ENCODE results near the gene CPLANE1.

Gene CPLANE1

DNA sequence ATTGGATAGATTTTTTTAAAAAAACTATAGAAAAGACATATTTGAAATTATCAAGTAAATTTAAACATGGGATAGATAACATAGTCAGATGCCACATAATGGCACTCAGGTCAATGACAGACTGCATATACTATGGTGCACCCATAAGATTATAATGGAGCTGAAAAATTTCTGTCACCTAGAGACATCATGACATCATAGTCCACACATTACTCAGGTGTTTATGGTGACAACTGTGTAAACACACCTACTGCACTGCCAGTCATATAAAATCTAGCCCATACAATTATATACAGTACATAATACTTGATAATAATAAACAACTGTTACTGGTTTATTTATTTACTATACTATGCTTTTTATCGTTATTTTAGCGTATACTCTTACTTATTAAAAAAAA, 58.6 kb downstream of the CPLANE1 start:
- DNase-seq (ENCODE audit: low spot score), result no peak
- in situ Hi-C loops (cut with MboI; ENCODE audit: low pct_unique_long_range_greater_than_20kb, low sequenced_read_pairs, unreplicated experiment), result no loop called here
- TF ChIP-seq, protein P1, sequence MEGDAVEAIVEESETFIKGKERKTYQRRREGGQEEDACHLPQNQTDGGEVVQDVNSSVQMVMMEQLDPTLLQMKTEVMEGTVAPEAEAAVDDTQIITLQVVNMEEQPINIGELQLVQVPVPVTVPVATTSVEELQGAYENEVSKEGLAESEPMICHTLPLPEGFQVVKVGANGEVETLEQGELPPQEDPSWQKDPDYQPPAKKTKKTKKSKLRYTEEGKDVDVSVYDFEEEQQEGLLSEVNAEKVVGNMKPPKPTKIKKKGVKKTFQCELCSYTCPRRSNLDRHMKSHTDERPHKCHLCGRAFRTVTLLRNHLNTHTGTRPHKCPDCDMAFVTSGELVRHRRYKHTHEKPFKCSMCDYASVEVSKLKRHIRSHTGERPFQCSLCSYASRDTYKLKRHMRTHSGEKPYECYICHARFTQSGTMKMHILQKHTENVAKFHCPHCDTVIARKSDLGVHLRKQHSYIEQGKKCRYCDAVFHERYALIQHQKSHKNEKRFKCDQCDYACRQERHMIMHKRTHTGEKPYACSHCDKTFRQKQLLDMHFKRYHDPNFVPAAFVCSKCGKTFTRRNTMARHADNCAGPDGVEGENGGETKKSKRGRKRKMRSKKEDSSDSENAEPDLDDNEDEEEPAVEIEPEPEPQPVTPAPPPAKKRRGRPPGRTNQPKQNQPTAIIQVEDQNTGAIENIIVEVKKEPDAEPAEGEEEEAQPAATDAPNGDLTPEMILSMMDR (IDR thresholded peaks at IDR 0.05; ENCODE audit: extremely low read depth, insufficient read depth, missing control alignments), result no peak

DNA sequence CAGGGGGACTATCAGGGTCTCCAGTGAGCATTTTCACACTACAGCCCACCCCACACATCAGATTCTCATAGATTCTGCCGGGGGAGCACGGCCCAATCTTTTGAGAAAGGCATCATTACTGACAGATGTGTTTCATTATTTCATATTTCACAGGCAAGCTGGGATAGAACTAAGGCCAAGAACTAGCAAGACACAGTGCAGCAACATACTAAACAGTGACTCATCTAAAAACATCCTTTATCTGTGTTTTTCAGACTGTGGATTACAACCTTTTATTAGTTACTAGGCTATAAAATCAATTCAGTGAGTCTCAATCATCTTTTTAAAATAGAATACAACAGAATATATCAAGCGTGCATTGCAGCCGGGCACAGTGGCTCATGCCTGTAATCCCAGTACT, 59.8 kb downstream of the CPLANE1 start:
- in situ Hi-C loops (cut with MboI; ENCODE audit: low pct_unique_long_range_greater_than_20kb, low sequenced_read_pairs, unreplicated experiment), result no loop called here
- TF ChIP-seq, protein P1 (IDR thresholded peaks at IDR 0.05; ENCODE audit: extremely low read depth, insufficient read depth, missing control alignments), result no peak
- DNase-seq (ENCODE audit: low spot score), result no peak

DNA sequence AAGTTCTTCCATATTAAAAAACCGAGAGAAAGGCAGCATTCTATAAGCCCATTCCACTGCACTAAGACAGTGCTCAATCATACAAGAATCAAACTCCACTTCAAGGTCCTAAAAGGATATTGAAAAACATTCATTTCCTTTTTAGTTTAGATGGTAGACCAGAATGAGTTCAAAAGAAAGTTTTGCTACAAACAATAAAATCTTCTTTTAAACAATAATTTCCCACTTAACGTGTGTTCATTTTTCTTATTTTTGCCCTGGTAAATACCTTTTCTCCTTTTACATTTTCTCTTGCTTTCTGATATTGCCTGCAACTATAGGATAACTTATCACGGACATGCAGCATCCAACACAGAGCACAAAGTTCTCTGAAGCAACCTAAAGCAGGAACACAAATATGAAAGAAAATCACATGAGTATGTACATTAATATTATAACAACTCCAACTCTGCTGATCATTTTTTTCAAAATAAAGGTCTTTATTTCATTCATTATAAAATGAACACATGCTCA, 61.7 kb downstream of the CPLANE1 start:
- in situ Hi-C loops (cut with MboI; ENCODE audit: low pct_unique_long_range_greater_than_20kb, low sequenced_read_pairs, unreplicated experiment), result no loop called here
- no peak for DNase-seq (ENCODE audit: low spot score)
- TF ChIP-seq, protein P1 (IDR thresholded peaks at IDR 0.05; ENCODE audit: extremely low read depth, insufficient read depth, missing control alignments), result no peak

DNA sequence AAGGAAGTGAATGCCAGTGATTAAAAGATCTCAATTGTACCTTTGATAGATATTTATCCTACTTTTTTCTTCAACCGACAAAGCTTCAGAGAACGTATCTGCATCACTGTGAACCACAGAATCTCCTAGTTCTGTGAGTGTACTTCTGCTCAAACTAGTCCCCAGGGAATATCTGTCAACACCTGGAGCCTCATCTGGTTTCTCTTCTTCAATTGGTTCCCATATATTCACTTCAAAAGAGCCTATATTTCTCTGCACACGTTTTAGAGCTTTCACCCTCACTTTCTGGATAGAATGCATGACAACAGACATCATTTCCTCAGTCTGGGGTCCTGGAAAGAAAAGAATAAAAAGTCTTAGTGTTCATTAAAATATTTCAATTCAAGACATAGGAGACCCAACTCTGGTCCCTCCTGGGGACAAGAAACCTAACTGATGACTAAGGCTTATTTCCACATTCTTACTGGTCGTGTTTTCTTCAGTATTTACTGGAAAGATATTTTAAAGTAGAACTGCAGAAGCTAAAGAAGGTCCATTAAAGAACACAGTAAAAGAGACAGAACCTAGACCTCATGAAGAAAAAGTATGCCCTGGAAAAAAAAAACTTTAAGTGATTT, 64.3 kb downstream of the CPLANE1 start:
- peak; percentile 48 for DNase-seq (ENCODE audit: low spot score)
- TF ChIP-seq, protein P1 (IDR thresholded peaks at IDR 0.05; ENCODE audit: extremely low read depth, insufficient read depth, missing control alignments), result no peak
- in situ Hi-C loops (cut with MboI; ENCODE audit: low pct_unique_long_range_greater_than_20kb, low sequenced_read_pairs, unreplicated experiment), result no loop called here

DNA sequence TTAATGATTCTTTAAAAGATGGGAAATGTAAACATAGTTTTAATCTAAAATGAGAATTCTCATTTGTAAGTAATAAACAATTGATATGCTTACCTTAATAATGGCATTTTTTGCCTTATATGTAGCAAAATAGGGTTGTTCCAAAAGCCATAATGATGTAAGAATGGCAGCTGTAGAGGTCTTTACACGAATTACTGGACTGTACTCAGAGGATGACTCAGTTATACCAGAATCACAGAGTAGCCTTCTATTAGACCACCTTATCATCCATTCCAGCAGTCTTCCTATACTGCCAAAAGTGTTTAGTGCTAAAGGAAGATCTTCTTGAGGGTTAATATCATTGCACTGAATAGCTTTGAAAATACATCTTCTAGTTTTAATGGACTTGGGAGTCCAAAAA, 66.5 kb downstream of the CPLANE1 start:
- DNase-seq (ENCODE audit: low spot score), result no peak
- TF ChIP-seq, protein P1 (IDR thresholded peaks at IDR 0.05; ENCODE audit: extremely low read depth, insufficient read depth, missing control alignments), result no peak
- in situ Hi-C loops (cut with MboI; ENCODE audit: low pct_unique_long_range_greater_than_20kb, low sequenced_read_pairs, unreplicated experiment), result no loop called here

DNA sequence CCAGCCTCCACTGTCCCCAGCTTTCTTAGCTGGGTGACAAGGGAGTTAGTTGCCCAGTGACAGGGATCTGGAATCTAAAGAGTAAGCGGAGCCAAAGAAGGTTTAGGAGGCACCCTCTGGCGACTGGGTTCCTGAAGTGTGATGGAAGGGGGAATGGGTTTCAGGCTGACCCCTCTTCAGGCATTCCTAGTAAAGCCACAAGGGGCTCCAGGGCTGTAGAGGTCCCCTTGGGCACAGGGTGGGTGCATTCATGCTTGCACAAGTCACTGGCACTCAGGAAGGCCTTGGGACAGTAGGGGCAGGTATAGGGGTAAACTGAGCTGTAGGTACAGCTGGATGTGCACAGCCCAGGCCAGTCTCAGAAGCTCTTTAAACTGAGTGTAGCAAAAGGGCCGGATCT, 74.2 kb downstream of the CPLANE1 start:
- in situ Hi-C loops (cut with MboI; ENCODE audit: low pct_unique_long_range_greater_than_20kb, low sequenced_read_pairs, unreplicated experiment), result no loop called here
- TF ChIP-seq, protein P1 (IDR thresholded peaks at IDR 0.05; ENCODE audit: extremely low read depth, insufficient read depth, missing control alignments), result no peak

More for the DNA sequence above, 74.2 kb downstream of the CPLANE1 start:
- no peak for DNase-seq (ENCODE audit: low spot score)
